ENCODE data around the gene CCDC141.
"Not testable (repeated sequence)": the region's sequence is repeated elsewhere in the genome, so short reads cannot be mapped to it uniquely, and the experiment has no call there.

Gene CCDC141, protein sequence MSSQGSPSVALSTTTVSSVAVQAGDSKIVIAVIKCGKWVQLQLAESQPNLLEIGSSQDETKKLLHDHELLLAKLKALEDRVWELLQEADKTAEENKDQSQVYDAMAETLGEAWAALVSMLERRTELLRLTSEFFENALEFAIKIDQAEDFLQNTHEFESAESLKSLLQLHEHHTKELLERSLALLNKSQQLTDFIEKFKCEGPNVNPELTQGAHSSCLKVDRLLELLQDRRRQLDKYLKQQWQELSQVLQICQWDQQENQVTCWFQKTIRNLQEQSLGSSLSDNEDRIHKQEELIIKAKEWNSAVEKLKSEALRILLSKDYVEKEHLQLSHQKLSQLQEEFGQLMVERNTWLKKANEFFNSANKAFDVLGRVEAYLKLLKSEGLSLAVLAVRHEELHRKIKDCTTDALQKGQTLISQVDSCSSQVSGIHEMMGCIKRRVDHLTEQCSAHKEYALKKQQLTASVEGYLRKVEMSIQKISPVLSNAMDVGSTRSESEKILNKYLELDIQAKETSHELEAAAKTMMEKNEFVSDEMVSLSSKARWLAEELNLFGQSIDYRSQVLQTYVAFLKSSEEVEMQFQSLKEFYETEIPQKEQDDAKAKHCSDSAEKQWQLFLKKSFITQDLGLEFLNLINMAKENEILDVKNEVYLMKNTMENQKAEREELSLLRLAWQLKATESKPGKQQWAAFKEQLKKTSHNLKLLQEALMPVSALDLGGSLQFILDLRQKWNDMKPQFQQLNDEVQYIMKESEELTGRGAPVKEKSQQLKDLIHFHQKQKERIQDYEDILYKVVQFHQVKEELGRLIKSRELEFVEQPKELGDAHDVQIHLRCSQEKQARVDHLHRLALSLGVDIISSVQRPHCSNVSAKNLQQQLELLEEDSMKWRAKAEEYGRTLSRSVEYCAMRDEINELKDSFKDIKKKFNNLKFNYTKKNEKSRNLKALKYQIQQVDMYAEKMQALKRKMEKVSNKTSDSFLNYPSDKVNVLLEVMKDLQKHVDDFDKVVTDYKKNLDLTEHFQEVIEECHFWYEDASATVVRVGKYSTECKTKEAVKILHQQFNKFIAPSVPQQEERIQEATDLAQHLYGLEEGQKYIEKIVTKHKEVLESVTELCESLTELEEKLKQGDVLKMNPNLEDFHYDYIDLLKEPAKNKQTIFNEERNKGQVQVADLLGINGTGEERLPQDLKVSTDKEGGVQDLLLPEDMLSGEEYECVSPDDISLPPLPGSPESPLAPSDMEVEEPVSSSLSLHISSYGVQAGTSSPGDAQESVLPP (N-terminal part only)

GRCh38 chr2:179049546-179050311 is at the start of gene CCDC141:
TSS of gene CCDC141 (minus strand) at chr2:179050137. CDS start at chr2:179049941, 196 bp downstream.
- no peak for DNase-seq

- no peak for DNase-seq
Measured at GRCh38 chr2:179098080-179098689, 48.2 kb upstream of the CCDC141 start.

GRCh38 chr2:179097131-179097530 is 47.2 kb upstream of the CCDC141 start:
- no peak for DNase-seq

- DNase-seq = no peak
Measured at GRCh38 chr2:179096090-179096489, 46.2 kb upstream of the CCDC141 start.

- DNase-seq = not testable (repeated sequence)
Measured at GRCh38 chr2:179092912-179093311, 43.0 kb upstream of the CCDC141 start.

DNA sequence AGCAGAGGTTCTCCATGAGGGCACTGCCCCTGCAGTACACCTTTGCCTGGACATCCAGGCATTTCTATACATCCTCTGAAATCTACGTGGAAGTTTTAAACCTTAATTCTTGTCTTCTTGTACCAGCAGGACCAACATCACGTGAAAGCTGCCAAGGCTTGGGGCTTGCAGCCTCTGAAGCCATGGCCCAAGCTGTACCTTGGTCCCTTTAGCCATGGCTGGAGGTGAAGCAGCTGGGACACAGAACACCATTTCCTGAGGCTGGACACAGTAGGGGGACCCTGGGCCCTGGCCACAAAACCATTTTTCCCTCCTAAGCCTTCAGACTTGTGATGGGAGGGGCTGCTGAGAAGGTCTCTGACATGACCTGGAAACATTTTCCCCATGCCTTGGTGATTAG is 32.8 kb upstream of the CCDC141 start:
- no peak for DNase-seq

DNA sequence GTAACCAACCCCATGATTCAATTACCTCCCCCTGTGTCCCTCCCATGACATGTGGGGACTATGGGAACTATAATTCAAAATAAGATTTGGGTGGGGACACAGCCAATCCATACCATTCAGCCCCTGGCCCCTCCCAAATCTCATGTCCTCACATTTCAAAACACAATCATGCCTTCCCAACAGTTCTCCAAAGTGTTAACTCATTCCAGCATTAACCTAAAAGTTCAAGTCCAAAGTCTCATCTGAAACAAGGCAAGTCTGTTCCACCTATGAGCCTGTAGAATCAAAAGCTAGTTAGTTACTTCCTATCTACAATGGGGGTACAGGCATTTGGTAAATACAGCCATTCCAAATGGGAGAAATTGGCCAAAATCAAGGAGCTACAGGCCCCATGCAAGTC is 32.0 kb upstream of the CCDC141 start:
- DNase-seq = no peak

DNA sequence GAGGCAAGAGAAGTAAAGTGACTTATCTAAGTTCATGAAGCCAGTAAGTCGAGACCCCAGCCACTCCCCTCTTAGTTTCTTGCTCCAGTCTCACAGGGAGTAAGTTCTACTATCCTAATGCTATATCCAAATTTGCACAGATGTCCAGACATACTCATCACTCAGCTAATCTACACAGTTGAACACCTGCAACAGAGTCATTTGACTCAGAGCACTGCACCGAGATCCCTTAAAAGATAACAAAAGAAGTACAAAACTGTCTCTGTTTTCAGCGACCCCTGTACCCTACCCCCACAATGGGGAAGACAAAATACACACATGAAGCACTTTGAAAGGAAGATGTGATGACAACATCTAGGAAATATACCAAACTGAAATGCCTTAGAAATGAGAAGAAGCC is 22.6 kb upstream of the CCDC141 start:
- no peak for DNase-seq

DNA sequence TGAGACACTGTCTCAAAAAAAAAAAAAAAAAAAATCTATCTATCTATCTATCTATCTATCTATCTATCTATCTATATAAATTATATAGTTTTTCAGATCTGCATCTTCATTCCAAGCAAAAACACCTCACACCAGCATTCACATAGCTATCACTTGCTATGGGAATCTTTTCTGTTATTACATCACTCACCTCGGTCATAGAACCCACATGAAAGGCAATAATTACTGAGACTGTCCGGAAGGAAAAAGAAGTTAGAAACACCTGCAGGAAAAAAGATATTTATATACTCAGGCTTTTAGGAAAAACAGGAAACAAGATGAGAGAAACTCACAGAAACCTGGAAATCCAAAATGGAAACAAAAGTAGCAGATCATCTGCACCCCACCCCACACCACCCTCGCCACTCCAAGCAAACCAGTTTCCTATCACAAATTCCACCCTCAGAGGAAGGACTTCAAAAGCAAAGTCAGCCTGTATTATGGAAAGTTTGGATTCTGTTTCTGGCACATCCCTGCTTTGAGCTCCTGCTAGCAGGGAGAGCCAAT is 21.9 kb upstream of the CCDC141 start:
- no peak for DNase-seq

GRCh38 chr2:179070895-179071294 is 21.0 kb upstream of the CCDC141 start:
- no peak for DNase-seq

- no peak for DNase-seq
Measured at GRCh38 chr2:179069685-179070084, 19.7 kb upstream of the CCDC141 start.

DNA sequence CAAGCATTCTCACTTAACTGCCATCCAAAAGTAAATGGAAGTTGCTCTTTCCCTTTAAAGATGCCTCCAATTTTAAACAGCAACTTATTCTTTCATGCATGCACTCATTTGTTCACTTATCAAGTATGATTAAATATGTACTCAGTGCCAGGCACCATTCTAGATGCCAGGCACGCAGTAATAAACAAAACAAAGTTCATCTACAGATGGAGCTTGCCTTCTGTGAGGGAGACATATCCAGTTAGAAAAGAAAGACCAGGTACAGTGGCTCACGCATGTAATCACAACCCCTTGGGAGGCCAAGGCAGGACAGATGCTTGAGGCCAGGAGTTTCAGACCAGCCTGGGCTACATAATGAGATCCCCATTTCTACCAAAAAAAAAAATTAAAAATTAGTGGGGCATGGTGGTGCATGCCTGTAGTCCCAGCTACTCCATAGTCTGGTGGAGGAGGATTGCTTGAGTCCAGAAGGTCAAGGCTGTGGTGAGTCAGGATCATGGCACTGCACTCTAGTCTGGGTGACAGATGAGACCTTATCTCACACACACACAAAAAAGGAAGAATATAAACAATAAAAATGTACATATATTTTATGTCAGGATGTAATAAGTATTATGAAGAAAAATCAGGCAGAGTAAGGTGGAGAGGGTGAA is 19.2 kb upstream of the CCDC141 start:
- DNase-seq = no peak

DNA sequence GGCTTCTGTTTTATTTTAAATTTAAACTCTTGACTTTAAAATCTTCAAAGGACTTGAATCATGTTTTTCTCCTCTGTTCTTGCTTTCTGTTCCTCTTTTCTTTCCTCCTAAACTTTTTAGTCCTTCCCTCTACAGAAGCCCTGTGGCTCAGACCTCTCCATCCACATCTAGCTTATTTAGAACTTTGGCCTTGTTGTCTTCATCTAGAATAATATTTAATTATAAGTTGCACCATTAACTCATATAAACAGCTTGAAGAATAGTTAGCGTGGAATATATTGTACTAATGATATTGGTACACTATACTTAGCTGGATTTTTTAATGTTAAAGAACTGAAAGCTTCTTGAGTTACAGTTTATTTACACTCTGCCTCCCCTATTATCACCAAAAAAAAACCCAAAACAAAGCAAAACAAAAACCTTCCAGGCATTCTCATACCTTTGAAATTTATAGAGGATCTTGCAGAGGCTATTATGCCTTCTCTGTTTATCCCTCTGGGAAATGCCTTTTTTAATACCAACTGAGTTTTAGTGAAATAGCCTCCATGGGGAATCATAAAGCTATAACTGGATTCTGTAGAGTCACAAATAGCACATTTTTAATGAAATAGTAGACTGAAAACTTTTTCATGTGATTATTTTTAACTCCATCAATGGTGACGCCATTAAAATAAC is 9.2 kb upstream of the CCDC141 start:
- no peak for DNase-seq

GRCh38 chr2:179057737-179058136 is 7.8 kb upstream of the CCDC141 start:
- no peak for DNase-seq

- DNase-seq = not testable (repeated sequence)
Measured at GRCh38 chr2:179053568-179053967, 3.6 kb upstream of the CCDC141 start.

- no peak for DNase-seq
Measured at GRCh38 chr2:179051250-179051649, 1.3 kb upstream of the CCDC141 start.

DNA sequence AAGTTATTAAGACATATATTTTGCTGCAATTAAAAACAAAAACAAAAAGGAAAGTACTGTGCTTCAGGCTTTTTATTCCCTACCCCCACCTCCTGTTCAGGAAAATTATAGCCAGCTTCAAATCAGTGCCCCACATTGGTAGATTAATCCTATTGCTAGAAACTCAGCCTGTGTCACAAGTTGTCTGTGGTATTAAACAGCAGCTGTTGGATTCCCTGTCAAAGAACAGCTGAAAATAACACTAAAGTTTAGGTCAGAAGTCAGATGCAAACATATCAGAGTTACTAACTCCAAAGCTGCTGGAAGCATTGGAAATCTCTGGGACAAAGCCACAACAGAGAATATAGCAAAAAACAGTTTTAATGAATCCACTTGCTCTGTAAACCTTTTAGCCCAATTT is 818 bp upstream of the CCDC141 start:
- no peak for DNase-seq

DNA sequence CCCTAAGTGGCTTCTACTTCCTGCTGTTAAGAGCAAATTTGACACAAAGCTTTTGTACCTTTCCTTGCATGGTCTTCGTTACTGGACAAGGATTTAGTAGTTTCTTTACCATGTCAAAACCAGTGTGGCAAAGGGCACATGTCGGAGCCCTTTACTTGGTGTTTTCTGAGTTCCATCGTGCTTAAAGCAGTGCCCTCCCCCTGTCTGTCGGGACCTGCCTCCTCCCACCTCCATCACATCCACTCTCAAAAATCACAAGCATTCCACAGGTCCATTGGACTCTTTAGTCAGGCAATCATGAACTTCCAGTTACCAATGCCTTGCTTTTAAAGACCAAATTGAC is 763 bp downstream of the CCDC141 start:
- no peak for DNase-seq

DNA sequence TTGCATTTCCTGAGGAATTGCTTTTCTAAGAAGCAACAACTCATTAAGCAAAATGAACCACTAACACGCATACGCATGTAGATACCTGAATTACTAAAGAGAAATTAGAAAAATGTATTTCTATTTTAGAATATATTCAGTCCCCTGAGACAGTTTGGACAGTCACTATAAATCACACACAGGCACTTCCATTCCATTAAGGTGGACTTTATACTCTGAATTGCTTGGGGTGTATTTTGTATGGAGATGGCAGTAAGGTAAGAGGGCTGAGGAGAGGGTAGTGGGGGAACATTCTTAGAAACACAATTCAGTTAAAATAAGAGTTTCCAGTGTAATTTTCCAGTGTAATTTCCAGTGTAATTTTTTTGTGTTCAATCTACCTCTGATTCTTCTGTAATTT is 1.8 kb downstream of the CCDC141 start:
- no peak for DNase-seq

DNA sequence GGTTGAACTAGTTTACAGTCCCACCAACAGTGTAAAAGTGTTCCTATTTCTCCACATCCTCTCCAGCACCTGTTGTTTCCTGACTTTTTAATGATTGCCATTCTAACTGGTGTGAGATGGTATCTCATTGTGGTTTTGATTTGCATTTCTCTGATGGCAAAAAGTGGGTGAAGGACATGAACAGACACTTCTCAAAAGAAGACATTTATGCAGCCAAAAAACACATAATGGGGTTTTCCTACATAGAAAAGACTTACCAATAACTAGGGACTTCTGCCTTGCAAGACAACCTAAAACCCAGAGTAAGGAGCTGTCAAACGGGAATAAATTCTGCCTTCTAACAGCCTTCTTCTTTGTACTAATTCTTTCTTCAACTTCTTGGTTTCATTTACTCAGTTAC is 4.3 kb downstream of the CCDC141 start:
- DNase-seq = not testable (repeated sequence)

GRCh38 chr2:179044500-179044899 is 5.4 kb downstream of the CCDC141 start:
- DNase-seq = no peak

Data from GDM1 (cell line).